ENCODE results near the gene RCOR1. TPM values are rescaled to one million over a fixed set of nuclear protein-coding genes. Genes with fewer than 3 reads are reported as not detected.

The RCOR1 gene
- total RNA-seq, 4 donors from 2014 or later, result 11.6 to 15.6 (median 14.0) TPM

- Histone ChIP-seq H3K27ac (no peak overlapping the region), H3K4me3 (no peak overlapping the region), H3K9me3 (no peaks in the 10 kb centered on the region), H3K27me3 (no peaks in the 10 kb centered on the region), H3K36me3 (no peaks in the 10 kb centered on the region), H3K4me1 (peaks cover 0 to 12% (median 0%) of the 10 kb centered on the region in 3 donors)
- TF ChIP-seq POLR2AphosphoS5 (IDR thresholded peaks at IDR 0.05) (no peak), POLR2A (IDR thresholded peaks at IDR 0.05) (no peak), EP300 (IDR thresholded peaks at IDR 0.05) (no peak)
- TF ChIP-seq, protein P1, sequence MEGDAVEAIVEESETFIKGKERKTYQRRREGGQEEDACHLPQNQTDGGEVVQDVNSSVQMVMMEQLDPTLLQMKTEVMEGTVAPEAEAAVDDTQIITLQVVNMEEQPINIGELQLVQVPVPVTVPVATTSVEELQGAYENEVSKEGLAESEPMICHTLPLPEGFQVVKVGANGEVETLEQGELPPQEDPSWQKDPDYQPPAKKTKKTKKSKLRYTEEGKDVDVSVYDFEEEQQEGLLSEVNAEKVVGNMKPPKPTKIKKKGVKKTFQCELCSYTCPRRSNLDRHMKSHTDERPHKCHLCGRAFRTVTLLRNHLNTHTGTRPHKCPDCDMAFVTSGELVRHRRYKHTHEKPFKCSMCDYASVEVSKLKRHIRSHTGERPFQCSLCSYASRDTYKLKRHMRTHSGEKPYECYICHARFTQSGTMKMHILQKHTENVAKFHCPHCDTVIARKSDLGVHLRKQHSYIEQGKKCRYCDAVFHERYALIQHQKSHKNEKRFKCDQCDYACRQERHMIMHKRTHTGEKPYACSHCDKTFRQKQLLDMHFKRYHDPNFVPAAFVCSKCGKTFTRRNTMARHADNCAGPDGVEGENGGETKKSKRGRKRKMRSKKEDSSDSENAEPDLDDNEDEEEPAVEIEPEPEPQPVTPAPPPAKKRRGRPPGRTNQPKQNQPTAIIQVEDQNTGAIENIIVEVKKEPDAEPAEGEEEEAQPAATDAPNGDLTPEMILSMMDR (IDR thresholded peaks at IDR 0.05), result no peak
- ATAC-seq, result no peak
- WGBS, 2 donors (ENCODE audit: low coverage in 1 of 2), result 78% methylated on average over 4 of the region's 5 CpGs; no CpG with 5 or more reads in 1 of the 2 donors
Measured at GRCh38 chr14:102666635-102667034, 74.2 kb downstream of the RCOR1 start.

DNA sequence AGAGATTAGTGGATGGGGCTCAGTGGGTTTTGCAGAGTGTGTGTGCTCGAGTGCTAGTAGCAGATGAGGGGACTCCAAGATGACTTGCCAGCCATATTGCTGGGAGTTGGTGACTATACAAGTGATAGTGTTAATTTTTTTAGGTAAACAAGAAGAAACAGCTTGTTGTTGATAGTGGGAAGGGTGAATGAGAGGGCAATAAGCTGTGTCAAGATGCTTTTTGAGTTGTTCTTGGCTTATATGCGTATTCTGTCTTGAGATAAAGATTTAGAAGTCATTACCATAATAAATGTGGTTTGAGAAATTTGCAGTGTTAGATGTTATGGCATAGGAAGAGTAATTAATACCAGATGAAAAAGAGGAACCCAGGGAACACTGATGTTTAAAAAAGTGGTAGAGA lies 75.3 kb downstream of the RCOR1 start:
- Histone ChIP-seq H3K36me3 (no peaks in the 10 kb centered on the region), H3K4me1 (peaks cover 0 to 6% (median 0%) of the 10 kb centered on the region in 3 donors), H3K4me3 (no peak overlapping the region), H3K27ac (no peak overlapping the region), H3K9me3 (no peaks in the 10 kb centered on the region), H3K27me3 (no peaks in the 10 kb centered on the region)
- no peak for ATAC-seq
- WGBS, 2 donors (ENCODE audit: low coverage in 1 of 2), result 80 to 83% methylated on average over 1 to 2 of the region's 2 CpGs
- no peak for TF ChIP-seq POLR2A (IDR thresholded peaks at IDR 0.05)
- TF ChIP-seq, protein P1 (IDR thresholded peaks at IDR 0.05), result no peak
- no peak for TF ChIP-seq POLR2AphosphoS5 (IDR thresholded peaks at IDR 0.05)
- TF ChIP-seq EP300 (IDR thresholded peaks at IDR 0.05), result no peak

DNA sequence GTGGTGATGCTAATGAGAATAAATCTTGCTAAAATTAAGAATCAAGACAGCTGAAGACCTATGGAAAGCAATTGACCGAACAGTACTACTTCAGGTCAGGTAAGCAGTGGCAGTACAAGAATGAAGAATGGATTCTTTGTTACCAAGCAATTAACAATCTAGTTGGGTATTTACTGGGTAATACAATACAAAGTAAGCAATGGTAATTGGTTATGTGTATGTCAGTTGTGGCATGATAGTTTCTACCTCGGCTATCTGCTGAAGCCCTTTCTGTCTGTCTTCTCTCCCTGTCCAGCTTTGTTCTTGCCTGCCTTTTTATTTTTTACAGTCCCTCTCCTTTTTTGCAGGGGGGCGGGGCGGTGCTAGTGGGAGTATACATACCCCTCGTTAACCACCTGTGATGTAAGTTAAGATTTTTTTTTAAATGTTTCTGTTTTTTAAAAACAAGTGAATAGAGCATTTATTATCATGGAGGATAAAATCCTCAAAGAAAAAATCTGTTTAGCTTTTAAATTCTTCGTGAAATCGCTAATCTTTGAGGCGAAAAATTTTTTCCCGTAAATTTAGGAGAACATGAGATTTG lies 75.9 kb downstream of the RCOR1 start:
- TF ChIP-seq POLR2A (IDR thresholded peaks at IDR 0.05) (no peak), EP300 (IDR thresholded peaks at IDR 0.05) (no peak), POLR2AphosphoS5 (IDR thresholded peaks at IDR 0.05) (no peak)
- TF ChIP-seq, protein P1 (IDR thresholded peaks at IDR 0.05), result no peak
- Histone ChIP-seq H3K36me3 (no peaks in the 10 kb centered on the region), H3K4me1 (no peaks in the 10 kb centered on the region), H3K27me3 (no peaks in the 10 kb centered on the region), H3K9me3 (no peaks in the 10 kb centered on the region), H3K27ac (no peak overlapping the region), H3K4me3 (no peak overlapping the region)
- ATAC-seq, result no peak
- 87 to 96% methylated on average over 7 to 9 of the region's 9 CpGs for WGBS, 2 donors (ENCODE audit: low coverage in 1 of 2)

GRCh38 chr14:102671410-102671809 lies 79.0 kb downstream of the RCOR1 start:
- H3K9me3 ChIP-seq, result no peaks in the 10 kb centered on the region
- H3K27ac ChIP-seq, result no peak overlapping the region
- no peaks in the 10 kb centered on the region for H3K27me3 ChIP-seq
- H3K36me3 ChIP-seq, result no peaks in the 10 kb centered on the region
- ATAC-seq, result no peak
- 100% methylated on average over 3 of the region's 3 CpGs for WGBS, 2 donors (ENCODE audit: low coverage in 1 of 2)
- H3K4me3 ChIP-seq, result no peak overlapping the region
- TF ChIP-seq EP300 (IDR thresholded peaks at IDR 0.05) (no peak), POLR2A (IDR thresholded peaks at IDR 0.05) (no peak), POLR2AphosphoS5 (IDR thresholded peaks at IDR 0.05) (no peak)
- TF ChIP-seq, protein P1 (IDR thresholded peaks at IDR 0.05), result no peak
- no peaks in the 10 kb centered on the region for H3K4me1 ChIP-seq

DNA sequence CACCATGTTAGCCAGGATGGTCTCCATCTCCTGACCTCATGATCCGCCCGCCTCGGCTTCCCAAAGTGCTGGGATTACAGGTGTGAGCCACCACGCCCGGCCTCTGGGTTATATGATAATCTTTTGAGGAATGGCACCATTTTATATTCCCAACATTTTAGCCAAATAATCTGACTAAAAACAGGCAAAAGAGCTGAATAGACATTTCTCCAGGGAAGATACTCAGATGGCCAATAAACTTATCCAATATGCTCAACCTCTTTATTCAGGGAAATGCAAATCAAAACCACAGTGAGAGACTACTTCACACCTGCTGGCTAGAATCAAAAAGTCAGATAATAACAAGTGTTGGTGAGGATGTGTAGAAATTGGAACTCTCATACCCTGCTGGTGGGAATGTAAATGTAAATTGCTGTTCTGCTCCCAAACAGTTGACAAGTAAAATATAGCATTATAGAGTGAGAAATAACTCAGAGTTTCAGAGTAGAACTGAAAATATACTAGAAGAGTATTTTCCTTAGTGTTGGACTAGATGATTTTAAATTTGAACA lies 80.0 kb downstream of the RCOR1 start:
- Histone ChIP-seq H3K27ac (no peak overlapping the region), H3K36me3 (no peaks in the 10 kb centered on the region), H3K4me3 (no peak overlapping the region), H3K4me1 (no peaks in the 10 kb centered on the region), H3K9me3 (no peaks in the 10 kb centered on the region), H3K27me3 (no peaks in the 10 kb centered on the region)
- no peak for TF ChIP-seq EP300 (IDR thresholded peaks at IDR 0.05)
- TF ChIP-seq POLR2AphosphoS5 (IDR thresholded peaks at IDR 0.05), result no peak
- TF ChIP-seq POLR2A (IDR thresholded peaks at IDR 0.05), result no peak
- TF ChIP-seq, protein P1 (IDR thresholded peaks at IDR 0.05), result no peak
- ATAC-seq, result no peak
- 91 to 100% methylated on average over 5 of the region's 5 CpGs for WGBS, 2 donors (ENCODE audit: low coverage in 1 of 2)
